Adipocyte (in vitro differentiated cells): ENCODE data around the gene IWS1.
"Not testable (repeated sequence)": the region's sequence is repeated elsewhere in the genome, so short reads cannot be mapped to it uniquely, and the experiment has no call there.

ENCODE experiments used
- DNase-seq: peaks from one replicate; pipeline ENCODE4 v3.0.0-alpha.2; 2015; ENCODE audit warnings: low read depth
- H3K27me3 ChIP-seq: replicated peaks from 2 replicates; pipeline ENCODE4 v1.7.0; 2013; ENCODE audit warnings: mild to moderate bottlenecking, low read length, moderate library complexity; ENCODE audit not compliant: control insufficient read depth, insufficient read depth
- H3K36me3 ChIP-seq: 2 replicates; pipeline ENCODE4 v1.7.0; 2013; ENCODE audit warnings: low read length, mild to moderate bottlenecking, moderate library complexity; ENCODE audit not compliant: control insufficient read depth, insufficient read depth, severe bottlenecking
- H3K4me1 ChIP-seq: 2 replicates; pipeline ENCODE4 v1.7.0; 2013; ENCODE audit warnings: mild to moderate bottlenecking, low read length, moderate library complexity; ENCODE audit not compliant: control insufficient read depth, insufficient read depth
- H3K4me3 ChIP-seq: 2 replicates; pipeline ENCODE4 v1.7.0; 2013; ENCODE audit warnings: mild to moderate bottlenecking, low read length, moderate library complexity
- H3K9ac ChIP-seq: 2 replicates; pipeline ENCODE4 v1.7.0; 2013; ENCODE audit warnings: mild to moderate bottlenecking, low read length, moderate library complexity
- H3K9me3 ChIP-seq: 2 replicates; pipeline ENCODE4 v1.7.0; 2013; ENCODE audit warnings: mild to moderate bottlenecking, low read length, moderate library complexity; ENCODE audit not compliant: control insufficient read depth

The IWS1 gene

GRCh38 chr2:127464470-127465257, 61.6 kb downstream of the IWS1 start:
- DNase-seq = no peak
- no peaks in the 10 kb centered on the region for H3K4me1 ChIP-seq
- no peaks in the 10 kb centered on the region for H3K9me3 ChIP-seq
- no peaks in the 10 kb centered on the region for H3K36me3 ChIP-seq
- no peak overlapping the region for H3K9ac ChIP-seq
- H3K4me3 ChIP-seq = no peak overlapping the region
- H3K27me3 ChIP-seq = no peaks in the 10 kb centered on the region

GRCh38 chr2:127463155-127463991, 62.9 kb downstream of the IWS1 start:
- Histone ChIP-seq H3K9me3 (no peaks in the 10 kb centered on the region), H3K4me1 (no peaks in the 10 kb centered on the region), H3K36me3 (no peaks in the 10 kb centered on the region), H3K27me3 (no peaks in the 10 kb centered on the region), H3K9ac (no peak overlapping the region), H3K4me3 (no peak overlapping the region)
- DNase-seq = no peak

GRCh38 chr2:127462461-127462860, 63.8 kb downstream of the IWS1 start:
- H3K36me3 ChIP-seq = no peaks in the 10 kb centered on the region
- no peak for DNase-seq
- H3K4me3 ChIP-seq = no peak overlapping the region
- H3K9me3 ChIP-seq = no peaks in the 10 kb centered on the region
- H3K4me1 ChIP-seq = no peaks in the 10 kb centered on the region
- H3K27me3 ChIP-seq = no peaks in the 10 kb centered on the region
- no peak overlapping the region for H3K9ac ChIP-seq

GRCh38 chr2:127456960-127457359, 69.3 kb downstream of the IWS1 start:
- Histone ChIP-seq H3K9me3 (no peaks in the 10 kb centered on the region), H3K4me1 (no peaks in the 10 kb centered on the region), H3K36me3 (peaks cover 7% of the 10 kb centered on the region), H3K4me3 (no peak overlapping the region), H3K9ac (no peak overlapping the region), H3K27me3 (no peaks in the 10 kb centered on the region)
- DNase-seq = no peak

GRCh38 chr2:127455566-127456493, 70.5 kb downstream of the IWS1 start:
- DNase-seq = no peak
- Histone ChIP-seq H3K4me1 (no peaks in the 10 kb centered on the region), H3K4me3 (no peak overlapping the region), H3K9me3 (no peaks in the 10 kb centered on the region), H3K36me3 (peaks cover 7% of the 10 kb centered on the region), H3K9ac (no peak overlapping the region), H3K27me3 (no peaks in the 10 kb centered on the region)

- H3K9me3 ChIP-seq = no peaks in the 10 kb centered on the region
- DNase-seq = no peak
- H3K27me3 ChIP-seq = no peaks in the 10 kb centered on the region
- H3K4me1 ChIP-seq = no peaks in the 10 kb centered on the region
- H3K36me3 ChIP-seq = peaks cover 7% of the 10 kb centered on the region
- no peak overlapping the region for H3K9ac ChIP-seq
- H3K4me3 ChIP-seq = no peak overlapping the region
Observed at GRCh38 chr2:127454595-127455565, 71.4 kb downstream of the IWS1 start.

- Histone ChIP-seq H3K4me1 (peaks cover 4% of the 10 kb centered on the region), H3K36me3 (peaks cover 7% of the 10 kb centered on the region), H3K4me3 (no peak overlapping the region), H3K9me3 (no peaks in the 10 kb centered on the region), H3K9ac (no peak overlapping the region), H3K27me3 (no peaks in the 10 kb centered on the region)
- DNase-seq = no peak
Observed at GRCh38 chr2:127453392-127454171, 72.7 kb downstream of the IWS1 start.

- Histone ChIP-seq H3K4me1 (peaks cover 8% of the 10 kb centered on the region), H3K36me3 (peaks cover 7% of the 10 kb centered on the region), H3K27me3 (no peaks in the 10 kb centered on the region), H3K4me3 (no peak overlapping the region), H3K9ac (no peak overlapping the region), H3K9me3 (no peaks in the 10 kb centered on the region)
- DNase-seq = no peak
Observed at GRCh38 chr2:127453013-127453391, 73.3 kb downstream of the IWS1 start.

- not testable (repeated sequence) for H3K27me3 ChIP-seq, H3K4me3 ChIP-seq, H3K4me1 ChIP-seq, DNase-seq, H3K9ac ChIP-seq, H3K9me3 ChIP-seq, H3K36me3 ChIP-seq
Observed at GRCh38 chr2:127452423-127452822, 73.9 kb downstream of the IWS1 start.

- Histone ChIP-seq H3K9me3 (no peaks in the 10 kb centered on the region), H3K9ac (no peak overlapping the region), H3K27me3 (no peaks in the 10 kb centered on the region), H3K36me3 (peaks cover 5% of the 10 kb centered on the region), H3K4me1 (peaks cover 8% of the 10 kb centered on the region), H3K4me3 (no peak overlapping the region)
- DNase-seq = no peak
Observed at GRCh38 chr2:127451981-127452380, 74.3 kb downstream of the IWS1 start.
